Smooth muscle cell (in vitro differentiated cells): Measurements from ENCODE around the gene PAXX. TPM values are rescaled to one million over a fixed set of nuclear protein-coding genes. Genes with fewer than 3 reads are reported as not detected.

Source experiments
- DNase-seq: peaks from one replicate; lab custom pipeline; 2025; ENCODE audit not compliant: unreplicated experiment; lab: John Stamatoyannopoulos, UW
- H2AFZ ChIP-seq: fragments of 200-600 bp; sonication (generic); 2 replicates; pipeline ENCODE4 v1.6.0; 2016; ENCODE audit warnings: antibody characterized with exemption, low read depth, mild to moderate bottlenecking
- H3F3A ChIP-seq: fragments of 200-600 bp; sonication (generic); 2 replicates; pipeline ENCODE4 v1.6.0; 2017; ENCODE audit warnings: antibody characterized with exemption, low read depth
- H3K27ac ChIP-seq: fragments of 200-600 bp; sonication (generic); 2 replicates; pipeline ENCODE4 v1.5.1; 2016; ENCODE audit warnings: low read depth, mild to moderate bottlenecking
- H3K27me3 ChIP-seq: fragments of 200-600 bp; sonication (generic); 2 replicates; pipeline ENCODE4 v1.6.1; 2016; ENCODE audit warnings: low read depth, mild to moderate bottlenecking
- H3K36me3 ChIP-seq: fragments of 200-600 bp; sonication (generic); 2 replicates; pipeline ENCODE4 v1.5.1; 2016; ENCODE audit warnings: low read depth
- H3K4me1 ChIP-seq: fragments of 200-600 bp; sonication (generic); 2 replicates; pipeline ENCODE4 v1.5.1; 2016; ENCODE audit warnings: low read depth
- H3K4me2 ChIP-seq: fragments of 200-600 bp; sonication (generic); 2 replicates; pipeline ENCODE4 v1.6.0; 2016; ENCODE audit warnings: mild to moderate bottlenecking
- H3K4me3 ChIP-seq: fragments of 200-600 bp; sonication (generic); 2 replicates; pipeline ENCODE4 v1.5.1; 2016; ENCODE audit warnings: mild to moderate bottlenecking
- H3K79me2 ChIP-seq: fragments of 200-600 bp; sonication (generic); 2 replicates; pipeline ENCODE4 v1.6.0; 2016; ENCODE audit warnings: low read depth, mild to moderate bottlenecking
- H3K9ac ChIP-seq: fragments of 200-600 bp; sonication (generic); 2 replicates; pipeline ENCODE4 v1.6.0; 2016; ENCODE audit warnings: low read depth
- H3K9me3 ChIP-seq: fragments of 200-600 bp; sonication (generic); replicated peaks from 2 replicates; pipeline ENCODE4 v1.5.1; 2016; ENCODE audit warnings: low read depth
- H4K20me1 ChIP-seq: fragments of 200-600 bp; sonication (generic); 2 replicates; pipeline ENCODE4 v1.6.0; 2016; ENCODE audit warnings: low read depth
- WGBS: methylation state at CpG from one replicate; pipeline ENCODE4 v1.1.7; 2016; ENCODE audit warnings: low lambda C conversion rate; 5-methylcytosine and 5-hydroxymethylcytosine counted together
- polyA plus RNA-seq: library from polyadenylated mRNA; unstranded; fragments of >200 nt; fragmentation: Nextera tagmentation; extraction: Ambion mirVana; gene quantifications from 2 replicates; pipeline ENCODE4 v1.2.1, GENCODE V29; 2016
- total RNA-seq: library from RNA; depleted of rRNA; stranded (reverse); fragments of >200 nt; gene quantifications from 2 replicates; pipeline ENCODE4 v1.2.3, GENCODE V29; 2014
- TF ChIP-seq, protein P1 (sequence below): fragments of 200-600 bp; sonication (generic); IDR thresholded peaks from 2 replicates; pipeline ENCODE4 v1.5.1; 2017; ENCODE audit warnings: borderline replicate concordance, mild to moderate bottlenecking, antibody characterized with exemption; ENCODE audit not compliant: insufficient read depth, poor library complexity, severe bottlenecking

Gene PAXX
- total and polyA plus RNA-seq, 2 experiments from 2014 or later, result 27.4 to 62.0 TPM

GRCh38 chr9:136949239-136949816 is 42.9 kb upstream of the PAXX start:
- no peaks in the 10 kb centered on the region for H4K20me1 ChIP-seq
- no peak overlapping the region for H3K9ac ChIP-seq
- DNase-seq, result no peak
- 38% methylated on average over 16 of the region's 22 CpGs for WGBS
- H3F3A ChIP-seq, result no peaks in the 10 kb centered on the region
- no peaks in the 10 kb centered on the region for H3K27me3 ChIP-seq
- no peaks in the 10 kb centered on the region for H3K9me3 ChIP-seq
- H3K36me3 ChIP-seq, result no peaks in the 10 kb centered on the region
- H3K4me2 ChIP-seq, result peak overlapping the region; percentile 85
- TF ChIP-seq, protein P1, sequence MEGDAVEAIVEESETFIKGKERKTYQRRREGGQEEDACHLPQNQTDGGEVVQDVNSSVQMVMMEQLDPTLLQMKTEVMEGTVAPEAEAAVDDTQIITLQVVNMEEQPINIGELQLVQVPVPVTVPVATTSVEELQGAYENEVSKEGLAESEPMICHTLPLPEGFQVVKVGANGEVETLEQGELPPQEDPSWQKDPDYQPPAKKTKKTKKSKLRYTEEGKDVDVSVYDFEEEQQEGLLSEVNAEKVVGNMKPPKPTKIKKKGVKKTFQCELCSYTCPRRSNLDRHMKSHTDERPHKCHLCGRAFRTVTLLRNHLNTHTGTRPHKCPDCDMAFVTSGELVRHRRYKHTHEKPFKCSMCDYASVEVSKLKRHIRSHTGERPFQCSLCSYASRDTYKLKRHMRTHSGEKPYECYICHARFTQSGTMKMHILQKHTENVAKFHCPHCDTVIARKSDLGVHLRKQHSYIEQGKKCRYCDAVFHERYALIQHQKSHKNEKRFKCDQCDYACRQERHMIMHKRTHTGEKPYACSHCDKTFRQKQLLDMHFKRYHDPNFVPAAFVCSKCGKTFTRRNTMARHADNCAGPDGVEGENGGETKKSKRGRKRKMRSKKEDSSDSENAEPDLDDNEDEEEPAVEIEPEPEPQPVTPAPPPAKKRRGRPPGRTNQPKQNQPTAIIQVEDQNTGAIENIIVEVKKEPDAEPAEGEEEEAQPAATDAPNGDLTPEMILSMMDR, result no peak
- peak overlapping the region; percentile 47 for H3K4me3 ChIP-seq
- H2AFZ ChIP-seq, result no peak overlapping the region
- H3K79me2 ChIP-seq, result no peaks in the 10 kb centered on the region
- peaks cover 6% of the 10 kb centered on the region for H3K4me1 ChIP-seq
- H3K27ac ChIP-seq, result no peak overlapping the region

- Histone ChIP-seq H3K27ac (no peak overlapping the region), H3F3A (no peaks in the 10 kb centered on the region), H3K4me3 (peak overlapping the region; percentile 47), H4K20me1 (no peaks in the 10 kb centered on the region), H2AFZ (no peak overlapping the region), H3K9ac (no peak overlapping the region), H3K36me3 (no peaks in the 10 kb centered on the region), H3K79me2 (no peaks in the 10 kb centered on the region), H3K4me1 (peaks cover 6% of the 10 kb centered on the region), H3K9me3 (no peaks in the 10 kb centered on the region), H3K4me2 (peak overlapping the region; percentile 85), H3K27me3 (no peaks in the 10 kb centered on the region)
- peak; percentile 79 for DNase-seq
- TF ChIP-seq, protein P1, result no peak
- WGBS, result 11% methylated on average over 42 of the region's 63 CpGs
Measured at GRCh38 chr9:136949817-136950655, 42.2 kb upstream of the PAXX start.

GRCh38 chr9:136950656-136951276 is 41.5 kb upstream of the PAXX start:
- Histone ChIP-seq H3K4me1 (peaks cover 6% of the 10 kb centered on the region), H3K4me2 (peak overlapping the region; percentile 85), H3K27me3 (no peaks in the 10 kb centered on the region), H3K9ac (no peak overlapping the region), H3K9me3 (no peaks in the 10 kb centered on the region), H3F3A (no peaks in the 10 kb centered on the region), H3K27ac (no peak overlapping the region), H4K20me1 (no peaks in the 10 kb centered on the region), H3K36me3 (no peaks in the 10 kb centered on the region), H2AFZ (no peak overlapping the region), H3K4me3 (peak overlapping the region; percentile 47), H3K79me2 (no peaks in the 10 kb centered on the region)
- TF ChIP-seq, protein P1, result no peak
- WGBS, result 66% methylated on average over 8 of the region's 9 CpGs
- no peak for DNase-seq
